ENCODE results near the gene ATOSA. TPM values are rescaled to one million over a fixed set of nuclear protein-coding genes. Genes with fewer than 3 reads are reported as not detected.

The ATOSA gene
- total RNA-seq, 1 donor from 2014 or later: 26.8 TPM

- no peaks in the 10 kb centered on the region for H3K9me3 ChIP-seq (ENCODE audit: low read depth)
- no peak for TF ChIP-seq EZH2phosphoT487 (IDR thresholded peaks at IDR 0.05)
- TF ChIP-seq EZH2 (IDR thresholded peaks at IDR 0.05): no peak
- TF ChIP-seq, protein P1, sequence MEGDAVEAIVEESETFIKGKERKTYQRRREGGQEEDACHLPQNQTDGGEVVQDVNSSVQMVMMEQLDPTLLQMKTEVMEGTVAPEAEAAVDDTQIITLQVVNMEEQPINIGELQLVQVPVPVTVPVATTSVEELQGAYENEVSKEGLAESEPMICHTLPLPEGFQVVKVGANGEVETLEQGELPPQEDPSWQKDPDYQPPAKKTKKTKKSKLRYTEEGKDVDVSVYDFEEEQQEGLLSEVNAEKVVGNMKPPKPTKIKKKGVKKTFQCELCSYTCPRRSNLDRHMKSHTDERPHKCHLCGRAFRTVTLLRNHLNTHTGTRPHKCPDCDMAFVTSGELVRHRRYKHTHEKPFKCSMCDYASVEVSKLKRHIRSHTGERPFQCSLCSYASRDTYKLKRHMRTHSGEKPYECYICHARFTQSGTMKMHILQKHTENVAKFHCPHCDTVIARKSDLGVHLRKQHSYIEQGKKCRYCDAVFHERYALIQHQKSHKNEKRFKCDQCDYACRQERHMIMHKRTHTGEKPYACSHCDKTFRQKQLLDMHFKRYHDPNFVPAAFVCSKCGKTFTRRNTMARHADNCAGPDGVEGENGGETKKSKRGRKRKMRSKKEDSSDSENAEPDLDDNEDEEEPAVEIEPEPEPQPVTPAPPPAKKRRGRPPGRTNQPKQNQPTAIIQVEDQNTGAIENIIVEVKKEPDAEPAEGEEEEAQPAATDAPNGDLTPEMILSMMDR (IDR thresholded peaks at IDR 0.05): no peak
- H3K36me3 Mint-ChIP-seq: no peaks in the 10 kb centered on the region
- peak overlapping the region; percentile 18 for H3K4me2 ChIP-seq
- H3K27ac ChIP-seq: peak overlapping the region; percentile 74
- no peaks in the 10 kb centered on the region for H3K36me3 ChIP-seq
- no peaks in the 10 kb centered on the region for H3K79me2 ChIP-seq (ENCODE audit: low read depth)
- peak overlapping the region; percentile 17 for H3K4me3 Mint-ChIP-seq
- no peaks in the 10 kb centered on the region for H3K9me3 Mint-ChIP-seq
- H3K27ac Mint-ChIP-seq: peak overlapping the region; percentile 74
- H3F3A ChIP-seq (ENCODE audit: low read depth): peaks cover 16% of the 10 kb centered on the region
- H3K4me1 ChIP-seq: peaks cover 34% of the 10 kb centered on the region
- H3K27me3 Mint-ChIP-seq (ENCODE audit: insufficient read depth, low read depth): no peaks in the 10 kb centered on the region
- no peak overlapping the region for H3K9ac ChIP-seq
- no peaks in the 10 kb centered on the region for H4K20me1 ChIP-seq (ENCODE audit: low read depth)
- peaks cover 29% of the 10 kb centered on the region for H3K4me1 Mint-ChIP-seq
- H3K4me3 ChIP-seq: no peak overlapping the region
- H3K27me3 ChIP-seq: no peaks in the 10 kb centered on the region
- no peak for DNase-seq (ENCODE audit: low spot score)
- H2AFZ ChIP-seq (replicated peaks): no peak overlapping the region
Measured at GRCh38 chr15:52652984-52653383, 26.2 kb downstream of the ATOSA start.

GRCh38 chr15:52652286-52652685 is 26.9 kb downstream of the ATOSA start:
- TF ChIP-seq EZH2phosphoT487 (IDR thresholded peaks at IDR 0.05): no peak
- TF ChIP-seq, protein P1 (IDR thresholded peaks at IDR 0.05): no peak
- no peak for TF ChIP-seq EZH2 (IDR thresholded peaks at IDR 0.05)
- H2AFZ ChIP-seq (replicated peaks): peak overlapping the region; percentile 26

GRCh38 chr15:52651868-52652267 is 27.3 kb downstream of the ATOSA start:
- peak overlapping the region; percentile 72 for H3K4me3 Mint-ChIP-seq
- no peaks in the 10 kb centered on the region for H3K27me3 Mint-ChIP-seq (ENCODE audit: insufficient read depth, low read depth)
- H2AFZ ChIP-seq (replicated peaks): peak overlapping the region; percentile 26
- H3K27ac ChIP-seq: peak overlapping the region; percentile 64
- no peaks in the 10 kb centered on the region for H4K20me1 ChIP-seq (ENCODE audit: low read depth)
- H3K27me3 ChIP-seq: no peaks in the 10 kb centered on the region
- peaks cover 31% of the 10 kb centered on the region for H3K4me1 Mint-ChIP-seq
- no peaks in the 10 kb centered on the region for H3K36me3 Mint-ChIP-seq
- peak overlapping the region; percentile 47 for H3K27ac Mint-ChIP-seq
- H3K4me1 ChIP-seq: peaks cover 34% of the 10 kb centered on the region
- peak overlapping the region; percentile 36 for H3K4me3 ChIP-seq
- peak overlapping the region; percentile 69 for H3K4me2 ChIP-seq
- H3K9me3 ChIP-seq (ENCODE audit: low read depth): no peaks in the 10 kb centered on the region
- peak; percentile 84 for DNase-seq (ENCODE audit: low spot score)
- peaks cover 16% of the 10 kb centered on the region for H3F3A ChIP-seq (ENCODE audit: low read depth)
- no peak overlapping the region for H3K9ac ChIP-seq
- H3K79me2 ChIP-seq (ENCODE audit: low read depth): no peaks in the 10 kb centered on the region
- TF ChIP-seq, protein P1 (IDR thresholded peaks at IDR 0.05): no peak
- TF ChIP-seq EZH2phosphoT487 (IDR thresholded peaks at IDR 0.05) (no peak), EZH2 (IDR thresholded peaks at IDR 0.05) (no peak)
- H3K9me3 Mint-ChIP-seq: no peaks in the 10 kb centered on the region
- H3K36me3 ChIP-seq: no peaks in the 10 kb centered on the region

More at GRCh38 chr15:52652286-52652685, 26.9 kb downstream of the ATOSA start:
- Mint-ChIP-seq H3K27ac (peak overlapping the region; percentile 47), H3K27me3 (ENCODE audit: insufficient read depth, low read depth) (no peaks in the 10 kb centered on the region), H3K4me1 (peaks cover 31% of the 10 kb centered on the region), H3K9me3 (no peaks in the 10 kb centered on the region), H3K4me3 (peak overlapping the region; percentile 72), H3K36me3 (no peaks in the 10 kb centered on the region)
- peaks cover 34% of the 10 kb centered on the region for H3K4me1 ChIP-seq
- H3K4me3 ChIP-seq: no peak overlapping the region
- peaks cover 16% of the 10 kb centered on the region for H3F3A ChIP-seq (ENCODE audit: low read depth)
- DNase-seq (ENCODE audit: low spot score): no peak
- H3K9ac ChIP-seq: no peak overlapping the region
- H3K4me2 ChIP-seq: peak overlapping the region; percentile 69
- H4K20me1 ChIP-seq (ENCODE audit: low read depth): no peaks in the 10 kb centered on the region
- no peaks in the 10 kb centered on the region for H3K79me2 ChIP-seq (ENCODE audit: low read depth)
- peak overlapping the region; percentile 64 for H3K27ac ChIP-seq
- no peaks in the 10 kb centered on the region for H3K9me3 ChIP-seq (ENCODE audit: low read depth)
- H3K27me3 ChIP-seq: no peaks in the 10 kb centered on the region
- no peaks in the 10 kb centered on the region for H3K36me3 ChIP-seq
